ENCODE results near the gene UQCRH.

UQCRH gene

GRCh38 chr1:46300673-46301405, 2.7 kb upstream of the UQCRH start:
- TF ChIP-seq ZFX (IDR thresholded peaks at IDR 0.05; ENCODE audit: borderline replicate concordance) = no peak
- no peak for TF ChIP-seq CTCF (IDR thresholded peaks at IDR 0.05)
- H3K27ac ChIP-seq = peak overlapping the region; percentile 94

GRCh38 chr1:46301406-46301807, 2.1 kb upstream of the UQCRH start:
- no peak for TF ChIP-seq ZFX (IDR thresholded peaks at IDR 0.05; ENCODE audit: borderline replicate concordance)
- no peak for TF ChIP-seq CTCF (IDR thresholded peaks at IDR 0.05)
- peak overlapping the region; percentile 94 for H3K27ac ChIP-seq

GRCh38 chr1:46301808-46302640, 1.5 kb upstream of the UQCRH start:
- peak overlapping the region; percentile 94 for H3K27ac ChIP-seq
- TF ChIP-seq CTCF (IDR thresholded peaks at IDR 0.05) = peak; percentile 29
- 0 out of 2 replicates have a peak, but pooled peaks have one; percentile 66 for TF ChIP-seq ZFX (IDR thresholded peaks at IDR 0.05; ENCODE audit: borderline replicate concordance)

- TF ChIP-seq CTCF (IDR thresholded peaks at IDR 0.05) (no peak), ZFX (IDR thresholded peaks at IDR 0.05; ENCODE audit: borderline replicate concordance) (no peak)
- H3K27ac ChIP-seq = peak overlapping the region; percentile 94
Observed at GRCh38 chr1:46302641-46303037, 859 bp upstream of the UQCRH start.

- H3K27ac ChIP-seq = peak overlapping the region; percentile 94
- TF ChIP-seq ZFX (IDR thresholded peaks at IDR 0.05; ENCODE audit: borderline replicate concordance) = no peak
- TF ChIP-seq CTCF (IDR thresholded peaks at IDR 0.05) = 0 out of 2 replicates have a peak, but pooled peaks have one; percentile 5
Observed at GRCh38 chr1:46303872-46304326, 401 bp downstream of the UQCRH start.

GRCh38 chr1:46306159-46306530, 2.6 kb downstream of the UQCRH start:
- no peak overlapping the region for H3K27ac ChIP-seq
- TF ChIP-seq ZFX (IDR thresholded peaks at IDR 0.05; ENCODE audit: borderline replicate concordance) = no peak
- TF ChIP-seq CTCF (IDR thresholded peaks at IDR 0.05) = no peak

Measured in 22Rv1 (cell line).